Measurements from ENCODE around the gene PKP3.

PKP3 gene

DNA sequence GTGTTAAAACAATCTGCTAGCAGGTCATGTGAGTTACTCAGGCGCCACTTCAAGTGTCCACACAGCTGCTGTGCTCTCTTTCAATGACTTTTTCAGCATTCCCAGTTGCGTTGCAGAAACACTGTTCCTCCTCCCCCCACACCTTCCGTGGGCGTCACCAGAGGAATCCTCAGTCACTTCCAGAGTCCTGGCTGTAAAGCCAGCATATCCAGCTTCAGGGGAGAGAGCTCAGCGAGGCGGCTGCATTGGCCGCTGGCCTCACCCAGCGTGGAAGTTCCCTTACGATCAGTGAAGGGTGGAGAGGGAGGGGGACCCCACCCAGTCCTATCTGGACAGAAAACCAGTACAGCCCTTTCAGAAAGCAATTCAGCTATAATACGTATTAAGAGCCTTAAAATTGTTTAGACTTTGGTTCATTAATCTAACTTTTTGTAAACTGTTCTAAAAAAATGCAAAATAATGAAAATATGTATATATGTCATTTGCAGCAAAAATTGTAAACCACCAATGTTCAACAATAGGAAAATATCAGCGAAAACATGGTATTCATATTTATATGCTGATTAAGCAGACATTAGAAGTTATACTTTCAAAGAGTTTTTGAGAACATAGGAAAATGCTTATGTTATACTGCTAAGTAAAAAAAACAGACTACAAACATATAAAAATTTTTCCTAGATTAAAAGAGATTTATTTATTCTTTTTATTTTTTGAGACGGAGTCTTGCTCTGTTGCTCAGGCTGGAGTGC is 50.6 kb downstream of the PKP3 start:
- H2AFZ ChIP-seq (ENCODE audit: low read length, unreplicated experiment): peak overlapping the region; percentile 14
- no peak overlapping the region for H3K27ac ChIP-seq (ENCODE audit: low read depth, low read length)
- H3K36me3 ChIP-seq (ENCODE audit: insufficient read depth, low read length): no peaks in the 10 kb centered on the region
- H3K4me1 ChIP-seq (ENCODE audit: control insufficient read depth, insufficient read depth, low read length, unreplicated experiment): peaks cover 5% of the 10 kb centered on the region
- peak overlapping the region; percentile 44 for H3K4me3 ChIP-seq (ENCODE audit: low read depth, low read length)
- H3K79me2 ChIP-seq (ENCODE audit: control insufficient read depth, insufficient read depth, low read length, unreplicated experiment): peaks cover 4% of the 10 kb centered on the region
- H3K27me3 ChIP-seq (ENCODE audit: insufficient read depth, low read length): peaks cover 9% of the 10 kb centered on the region; the same call in 1 of the 2 replicates

DNA sequence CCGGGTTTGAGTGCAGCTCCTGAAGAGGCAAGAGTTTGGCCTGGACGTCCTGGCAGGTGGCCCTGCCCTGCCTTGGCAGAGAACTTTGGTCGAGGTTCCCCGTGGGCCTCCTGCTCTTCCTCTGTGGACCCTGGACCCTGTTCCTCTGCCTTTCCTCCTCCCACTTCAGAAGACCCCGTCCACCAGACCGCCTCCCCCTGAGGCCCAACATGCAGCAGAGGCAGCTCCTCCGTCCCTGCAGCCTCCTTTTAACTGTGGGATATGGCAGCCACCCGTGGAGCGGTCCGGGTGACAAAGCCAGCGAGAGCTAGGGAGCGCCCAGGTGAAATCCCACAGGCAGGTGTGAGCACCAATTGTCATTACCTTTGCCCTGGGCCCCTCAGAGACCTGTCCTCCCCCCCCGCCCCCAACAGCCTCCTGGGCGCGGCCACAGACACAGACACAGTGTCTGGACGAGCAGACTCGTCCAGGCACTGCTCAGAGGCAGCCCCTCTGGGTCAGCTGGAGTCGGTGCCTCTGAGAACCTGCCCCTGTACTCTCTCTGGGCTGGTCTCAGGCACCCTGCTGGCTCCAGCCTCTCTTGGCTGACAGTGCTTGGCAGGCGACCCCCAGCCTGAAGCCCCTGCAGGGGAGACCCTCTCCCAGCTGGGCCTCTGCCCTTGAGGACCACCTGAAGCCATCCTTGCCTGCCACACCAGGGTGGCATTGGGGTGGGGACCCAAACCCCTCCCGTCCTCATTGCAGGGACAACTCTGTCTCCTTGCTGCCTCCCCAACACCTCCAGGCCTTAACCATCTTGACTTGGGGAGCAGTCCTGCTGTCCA is 52.0 kb downstream of the PKP3 start:
- no peak overlapping the region for H3K27ac ChIP-seq (ENCODE audit: low read depth, low read length)
- peaks cover 5% of the 10 kb centered on the region for H3K4me1 ChIP-seq (ENCODE audit: control insufficient read depth, insufficient read depth, low read length, unreplicated experiment)
- no peaks in the 10 kb centered on the region for H3K36me3 ChIP-seq (ENCODE audit: insufficient read depth, low read length)

DNA sequence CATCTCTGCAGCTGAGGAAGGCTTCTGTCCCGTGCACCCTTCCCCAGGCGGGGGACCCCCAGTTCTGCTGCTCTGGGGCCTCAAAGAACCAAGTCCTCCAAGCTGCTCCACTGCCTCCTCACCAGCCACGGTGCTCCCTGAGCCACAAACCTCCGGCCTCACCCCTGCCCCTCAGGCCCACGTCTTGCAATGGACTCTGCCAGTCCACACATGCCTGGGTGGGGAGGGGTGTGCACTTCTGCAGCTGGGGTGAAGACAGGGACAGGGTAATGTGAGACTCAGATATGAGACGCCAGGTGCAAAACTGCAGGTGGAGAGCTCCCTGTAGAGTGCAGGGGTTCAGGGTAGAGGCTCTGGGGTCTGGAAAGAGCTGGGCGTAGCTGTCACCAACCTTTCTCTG is 52.9 kb downstream of the PKP3 start:
- Histone ChIP-seq H3K27ac (ENCODE audit: low read depth, low read length) (no peak overlapping the region), H3K36me3 (ENCODE audit: insufficient read depth, low read length) (no peaks in the 10 kb centered on the region), H3K4me3 (ENCODE audit: low read depth, low read length) (no peak overlapping the region), H3K4me1 (ENCODE audit: control insufficient read depth, insufficient read depth, low read length, unreplicated experiment) (peaks cover 10% of the 10 kb centered on the region), H2AFZ (ENCODE audit: low read length, unreplicated experiment) (no peak overlapping the region), H3K79me2 (ENCODE audit: control insufficient read depth, insufficient read depth, low read length, unreplicated experiment) (peaks cover 19% of the 10 kb centered on the region), H3K27me3 (ENCODE audit: insufficient read depth, low read length) (peaks cover under 1% of the 10 kb centered on the region; the same call in 1 of the 2 replicates)

More for the DNA sequence above, 52.0 kb downstream of the PKP3 start:
- peaks cover 11% of the 10 kb centered on the region for H3K79me2 ChIP-seq (ENCODE audit: control insufficient read depth, insufficient read depth, low read length, unreplicated experiment)
- H3K27me3 ChIP-seq (ENCODE audit: insufficient read depth, low read length): peaks cover 9% of the 10 kb centered on the region; the same call in 1 of the 2 replicates
- no peak overlapping the region for H2AFZ ChIP-seq (ENCODE audit: low read length, unreplicated experiment)
- no peak overlapping the region for H3K4me3 ChIP-seq (ENCODE audit: low read depth, low read length)

DNA sequence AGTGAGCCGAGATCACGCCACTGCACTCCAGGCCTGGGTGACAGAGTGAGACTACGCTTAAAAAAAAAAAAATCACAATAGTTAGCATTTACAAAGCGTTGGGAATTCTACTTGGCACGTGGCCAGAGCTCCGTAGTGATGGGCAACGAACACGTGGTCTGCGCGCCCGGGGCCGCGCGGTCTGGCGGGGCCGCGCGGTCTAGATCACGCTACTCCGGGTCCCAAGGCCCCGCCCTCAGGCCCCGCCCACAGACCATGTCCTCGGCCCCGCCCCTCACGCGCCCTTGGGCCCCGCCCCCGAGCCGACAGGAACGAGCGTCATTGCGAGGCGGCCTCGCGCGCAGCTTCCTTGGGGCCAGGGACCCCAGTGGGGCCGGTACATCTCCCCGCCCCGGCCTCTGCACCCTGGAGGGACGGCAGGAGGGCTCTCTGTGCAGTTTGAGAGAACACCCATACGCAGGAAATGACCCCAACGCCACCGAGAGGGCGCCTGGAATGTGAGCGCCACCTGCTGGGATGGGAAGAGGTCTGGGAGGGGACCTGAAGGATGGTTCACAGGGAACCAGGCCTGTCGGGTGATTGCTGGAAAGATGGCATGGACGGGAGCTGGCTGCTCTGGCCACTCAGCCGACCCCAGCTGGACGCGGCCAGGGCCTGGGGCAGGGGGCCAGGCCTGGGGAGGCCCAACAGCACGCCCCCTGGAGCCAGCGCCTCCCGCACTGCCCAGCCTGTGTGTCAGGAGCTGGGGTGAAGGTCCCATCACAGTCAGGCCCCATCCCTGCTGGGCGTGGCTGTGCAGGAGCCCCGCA is 54.1 kb downstream of the PKP3 start:
- peak overlapping the region; percentile 89 for H3K4me3 ChIP-seq (ENCODE audit: low read depth, low read length)
- H3K27me3 ChIP-seq (ENCODE audit: insufficient read depth, low read length): no peaks in the 10 kb centered on the region
- H2AFZ ChIP-seq (ENCODE audit: low read length, unreplicated experiment): no peak overlapping the region
- H3K4me1 ChIP-seq (ENCODE audit: control insufficient read depth, insufficient read depth, low read length, unreplicated experiment): peaks cover 10% of the 10 kb centered on the region
- peaks cover 19% of the 10 kb centered on the region for H3K79me2 ChIP-seq (ENCODE audit: control insufficient read depth, insufficient read depth, low read length, unreplicated experiment)
- H3K36me3 ChIP-seq (ENCODE audit: insufficient read depth, low read length): no peaks in the 10 kb centered on the region
- H3K27ac ChIP-seq (ENCODE audit: low read depth, low read length): peak overlapping the region; percentile 61

DNA sequence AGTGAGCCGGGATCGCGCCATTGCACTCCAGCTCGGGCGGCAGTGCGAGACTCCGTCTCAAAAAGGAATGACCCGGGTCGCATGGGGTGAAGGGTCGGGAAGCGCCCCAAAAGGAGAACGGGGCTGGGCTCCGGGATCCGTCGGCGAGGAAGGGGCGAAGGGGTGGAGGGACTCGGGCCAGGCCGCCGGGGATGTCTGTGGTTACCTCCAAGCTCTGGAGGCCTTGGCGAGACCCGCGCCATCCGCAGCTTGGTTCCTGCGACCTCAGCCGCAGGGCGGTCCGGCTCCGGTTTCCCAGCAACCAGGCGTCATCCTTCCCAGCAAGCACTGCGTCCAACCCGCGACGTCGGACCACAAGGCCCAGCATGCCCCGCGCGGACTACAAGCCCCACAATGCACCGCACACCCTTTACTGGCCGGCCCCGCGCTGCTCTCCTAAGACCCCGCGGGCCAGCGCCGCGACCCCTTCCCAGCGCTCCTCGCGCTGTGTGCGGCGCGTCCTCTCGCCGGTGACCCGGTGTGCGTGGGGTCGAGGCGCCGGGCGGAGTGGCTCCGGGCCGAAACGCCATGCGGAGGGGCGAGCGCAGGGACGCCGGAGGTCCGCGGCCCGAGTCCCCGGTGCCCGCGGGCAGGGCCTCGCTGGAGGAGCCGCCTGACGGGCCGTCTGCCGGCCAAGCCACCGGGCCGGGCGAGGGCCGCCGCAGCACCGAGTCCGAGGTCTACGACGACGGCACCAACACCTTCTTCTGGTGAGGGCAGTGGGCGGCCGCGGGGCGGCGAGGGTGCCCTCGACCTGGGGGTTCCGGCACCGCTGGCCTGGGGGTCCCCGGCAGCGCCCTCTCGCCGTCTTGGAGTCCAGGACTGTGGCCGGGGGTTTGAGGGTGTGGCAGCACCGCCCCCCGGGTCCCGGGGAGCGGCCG is 56.1 kb downstream of the PKP3 start, which contains the start of gene PTDSS2:
Gene PTDSS2, plus strand, starts transcription at position 391 of the 920 bp plus-strand sequence. Its CDS starts 177 bp downstream, at position 568.
- Histone ChIP-seq H3K27me3 (ENCODE audit: insufficient read depth, low read length) (no peaks in the 10 kb centered on the region), H2AFZ (ENCODE audit: low read length, unreplicated experiment) (peak within 1 kb of the TSS; percentile 93), H3K27ac (ENCODE audit: low read depth, low read length) (peak within 1 kb of the TSS; percentile 57), H3K4me3 (ENCODE audit: low read depth, low read length) (peak within 1 kb of the TSS; percentile 89), H3K79me2 (ENCODE audit: control insufficient read depth, insufficient read depth, low read length, unreplicated experiment) (peaks cover 28% of the 10 kb centered on the region), H3K4me1 (ENCODE audit: control insufficient read depth, insufficient read depth, low read length, unreplicated experiment) (peaks cover 5% of the 10 kb centered on the region), H3K36me3 (ENCODE audit: insufficient read depth, low read length) (no peaks in the 10 kb centered on the region; the same call in 1 of the 2 replicates)

DNA sequence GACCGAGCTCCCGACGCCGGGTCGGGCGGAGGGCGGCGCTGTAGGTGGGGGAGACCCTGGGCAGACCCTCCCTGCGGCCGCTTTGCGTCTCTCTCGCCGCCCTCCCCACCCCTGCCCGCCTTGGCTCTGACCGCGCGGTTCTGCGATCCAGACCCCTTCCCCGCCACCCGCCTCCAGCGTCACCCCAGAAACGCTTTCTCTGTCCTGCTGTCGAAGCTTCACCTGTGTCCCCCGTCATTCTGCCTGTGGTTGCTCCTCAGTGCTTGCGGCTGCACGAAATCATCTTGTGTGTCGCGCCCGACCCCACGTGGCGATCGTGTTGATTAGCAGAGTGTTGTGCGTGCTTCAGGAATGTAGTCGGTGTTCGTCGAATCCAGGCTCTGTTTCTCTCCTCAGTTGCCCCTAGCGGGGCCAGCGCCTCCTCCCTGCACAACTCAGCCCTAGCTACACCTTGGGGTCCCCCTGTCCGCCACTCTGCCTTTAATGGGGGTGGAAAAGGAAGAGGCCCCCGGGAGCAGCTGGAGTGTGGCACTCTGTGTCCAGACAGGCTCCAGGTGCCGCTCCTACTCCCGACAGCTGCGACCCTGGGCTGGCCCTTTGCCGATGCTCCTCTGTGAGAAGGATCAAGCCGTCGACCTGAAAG is 56.9 kb downstream of the PKP3 start:
- Histone ChIP-seq H3K79me2 (ENCODE audit: control insufficient read depth, insufficient read depth, low read length, unreplicated experiment) (peaks cover 28% of the 10 kb centered on the region), H3K4me1 (ENCODE audit: control insufficient read depth, insufficient read depth, low read length, unreplicated experiment) (peaks cover 5% of the 10 kb centered on the region), H3K36me3 (ENCODE audit: insufficient read depth, low read length) (no peaks in the 10 kb centered on the region; the same call in 1 of the 2 replicates), H2AFZ (ENCODE audit: low read length, unreplicated experiment) (no peak overlapping the region), H3K4me3 (ENCODE audit: low read depth, low read length) (peak overlapping the region; percentile 89), H3K27ac (ENCODE audit: low read depth, low read length) (no peak overlapping the region), H3K27me3 (ENCODE audit: insufficient read depth, low read length) (no peaks in the 10 kb centered on the region)

DNA sequence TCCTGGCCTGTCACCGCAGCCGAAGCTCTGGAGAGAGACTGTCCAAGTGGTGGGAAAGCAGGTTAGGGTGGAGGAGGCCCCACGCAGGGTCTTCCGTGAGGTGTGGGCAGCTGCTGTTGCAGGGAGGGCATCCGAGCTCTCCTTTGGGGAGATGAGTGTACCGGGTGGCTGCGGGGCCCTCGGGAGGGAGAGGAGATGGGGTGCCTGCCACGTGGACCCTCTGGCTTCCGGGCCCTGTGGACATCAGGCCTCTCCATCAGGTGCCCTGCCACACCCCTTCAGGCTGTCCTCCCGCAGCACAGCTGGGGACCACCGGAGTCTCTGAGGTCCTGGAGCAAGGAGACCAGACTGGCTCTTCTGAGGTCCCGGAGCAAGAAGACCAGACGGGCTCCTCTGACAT is 57.7 kb downstream of the PKP3 start:
- Histone ChIP-seq H3K79me2 (ENCODE audit: control insufficient read depth, insufficient read depth, low read length, unreplicated experiment) (peaks cover 31% of the 10 kb centered on the region), H3K4me3 (ENCODE audit: low read depth, low read length) (peak overlapping the region; percentile 89)

DNA sequence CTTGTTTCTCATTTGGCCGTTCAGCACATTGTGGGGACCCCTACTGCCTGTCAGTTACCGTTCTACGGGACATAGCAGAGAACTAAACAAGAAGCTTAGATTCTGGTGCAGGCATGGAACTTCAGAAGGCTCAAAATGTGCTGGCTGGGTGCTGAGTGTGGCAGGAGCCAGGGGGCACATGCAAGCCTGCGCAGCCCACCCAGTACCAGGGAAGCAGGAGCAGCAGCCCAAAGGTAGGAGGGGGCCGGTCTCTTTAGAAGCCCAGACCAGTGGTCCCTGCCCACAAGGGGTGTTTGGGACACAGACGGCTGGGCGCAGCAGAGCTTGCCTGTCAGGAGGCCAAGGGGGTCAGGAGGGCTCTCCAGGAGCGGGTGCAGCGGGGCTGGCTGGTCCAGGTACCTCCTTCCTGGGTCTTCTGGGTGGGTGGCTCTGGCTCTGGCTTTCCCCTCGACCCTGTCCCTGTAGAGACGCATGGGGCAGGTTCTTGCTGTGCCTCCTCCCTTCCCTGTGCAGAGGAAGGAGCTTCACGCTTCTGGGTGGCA is 58.3 kb downstream of the PKP3 start:
- Histone ChIP-seq H3K4me1 (ENCODE audit: control insufficient read depth, insufficient read depth, low read length, unreplicated experiment) (peaks cover 5% of the 10 kb centered on the region), H3K4me3 (ENCODE audit: low read depth, low read length) (no peak overlapping the region), H3K36me3 (ENCODE audit: insufficient read depth, low read length) (no peaks in the 10 kb centered on the region; the same call in 1 of the 2 replicates), H3K27me3 (ENCODE audit: insufficient read depth, low read length) (no peaks in the 10 kb centered on the region), H3K79me2 (ENCODE audit: control insufficient read depth, insufficient read depth, low read length, unreplicated experiment) (peaks cover 34% of the 10 kb centered on the region), H2AFZ (ENCODE audit: low read length, unreplicated experiment) (no peak overlapping the region), H3K27ac (ENCODE audit: low read depth, low read length) (no peak overlapping the region)

More for the DNA sequence above, 57.7 kb downstream of the PKP3 start:
- Histone ChIP-seq H3K27me3 (ENCODE audit: insufficient read depth, low read length) (no peaks in the 10 kb centered on the region), H3K4me1 (ENCODE audit: control insufficient read depth, insufficient read depth, low read length, unreplicated experiment) (peaks cover 5% of the 10 kb centered on the region), H3K27ac (ENCODE audit: low read depth, low read length) (no peak overlapping the region), H3K36me3 (ENCODE audit: insufficient read depth, low read length) (no peaks in the 10 kb centered on the region; the same call in 1 of the 2 replicates), H2AFZ (ENCODE audit: low read length, unreplicated experiment) (no peak overlapping the region)

DNA sequence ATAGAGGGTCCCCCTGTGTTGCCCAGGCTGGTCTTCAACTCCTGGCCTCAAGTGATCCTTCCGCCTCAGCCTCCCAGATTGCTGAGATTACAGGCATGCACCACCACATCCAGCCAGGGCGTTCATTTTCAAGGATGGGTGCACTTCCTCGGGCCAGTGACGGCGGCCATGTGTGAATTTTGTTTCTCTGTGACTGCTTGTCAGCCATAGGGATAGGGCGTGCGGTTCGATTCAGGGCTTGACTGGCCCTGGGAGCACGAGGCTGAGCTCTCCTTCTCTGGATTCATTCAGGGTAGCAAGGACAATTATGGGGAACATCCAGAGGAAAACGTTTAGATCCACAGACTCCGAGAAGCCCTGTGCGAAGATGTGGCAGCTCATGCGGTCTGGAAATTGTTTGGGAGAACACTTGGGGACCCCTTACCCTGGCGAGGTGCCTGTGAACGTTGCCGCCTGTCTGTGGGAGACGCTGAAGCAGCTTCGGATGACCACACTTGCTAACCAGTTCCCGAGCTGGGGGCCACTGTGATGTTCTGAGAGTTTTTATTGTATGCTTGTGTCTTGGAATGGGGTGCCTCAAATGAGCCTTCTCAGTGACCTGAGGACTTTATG is 59.0 kb downstream of the PKP3 start:
- H3K4me1 ChIP-seq (ENCODE audit: control insufficient read depth, insufficient read depth, low read length, unreplicated experiment): peaks cover 5% of the 10 kb centered on the region
- H3K27me3 ChIP-seq (ENCODE audit: insufficient read depth, low read length): no peaks in the 10 kb centered on the region
- H3K36me3 ChIP-seq (ENCODE audit: insufficient read depth, low read length): no peaks in the 10 kb centered on the region; the same call in 1 of the 2 replicates
- no peak overlapping the region for H3K27ac ChIP-seq (ENCODE audit: low read depth, low read length)
- no peak overlapping the region for H2AFZ ChIP-seq (ENCODE audit: low read length, unreplicated experiment)
- H3K4me3 ChIP-seq (ENCODE audit: low read depth, low read length): no peak overlapping the region
- H3K79me2 ChIP-seq (ENCODE audit: control insufficient read depth, insufficient read depth, low read length, unreplicated experiment): peaks cover 41% of the 10 kb centered on the region

All from ACC112 (cell line).